SK-N-SH (cell line): ENCODE data around the gene WDR82. TPM values are rescaled to one million over a fixed set of nuclear protein-coding genes. Genes with fewer than 3 reads are reported as not detected.

Experiments used
- CTCF ChIA-PET: fragments of 300-600, 350-600 bp; formaldehyde crosslinking; extraction: SDS; loops from one replicate; lab custom pipeline; 2021; lab: Yijun Ruan, JAX
- POLR2A ChIA-PET: fragments of 350-600 bp; sonication (Branson Sonifier 250); formaldehyde crosslinking; extraction: SDS; loops from one replicate; lab custom pipeline; 2020; ENCODE audit warnings: antibody characterized with exemption, inconsistent platforms; lab: Yijun Ruan, JAX
- DNase-seq: peaks from one replicate; pipeline ENCODE4 v3.0.0; 2012
- H2AFZ ChIP-seq: fragments of 200-600 bp; sonication (generic); 2 replicates; pipeline ENCODE4 v1.8.1; 2016; ENCODE audit warnings: antibody characterized with exemption, mild to moderate bottlenecking, low read depth
- H3F3A ChIP-seq: fragments of 200-600 bp; sonication (generic); replicated peaks from 2 replicates; pipeline ENCODE3; 2016; ENCODE audit warnings: antibody characterized with exemption, mild to moderate bottlenecking; ENCODE audit not compliant: insufficient read depth
- H3K27ac ChIP-seq, 2 experiments: fragments of 200-500 bp in 1 of 2; fragments of 200-600 bp in 1 of 2; sonication (Bioruptor generic) in 1 of 2; sonication (generic), shearing (Covaris generic) in 1 of 2; 2 replicates each; pipeline versions ENCODE4 v1.5.1 to v1.6.1; 2014 to 2016; ENCODE audit warnings: low read depth in 2 of 2, inconsistent platforms in 1 of 2, low read length in 1 of 2, mild to moderate bottlenecking in 1 of 2, mixed read lengths in 1 of 2
- H3K27me3 ChIP-seq: fragments of 200-600 bp; sonication (generic), shearing (Covaris generic); 2 replicates; pipeline ENCODE4 v1.6.1; 2016; ENCODE audit warnings: mixed run types; ENCODE audit not compliant: insufficient read depth
- H3K36me3 ChIP-seq, 2 experiments: fragments of 200-500 bp in 1 of 2; fragments of 200-600 bp in 1 of 2; sonication (Bioruptor generic) in 1 of 2; sonication (generic) in 1 of 2; replicated peaks in 1 of 2; 2 replicates each; pipeline versions ENCODE3 to v1.5.1; 2014 to 2016; ENCODE audit warnings: low read length in 1 of 2, mild to moderate bottlenecking in 1 of 2; ENCODE audit not compliant: insufficient read depth in 2 of 2, control insufficient read depth in 1 of 2
- H3K4me1 ChIP-seq, 2 experiments: fragments of 200-500 bp in 1 of 2; fragments of 200-600 bp in 1 of 2; sonication (Bioruptor generic) in 1 of 2; sonication (generic), shearing (Covaris generic) in 1 of 2; 2 replicates each; pipeline versions ENCODE4 v1.5.1 to v1.6.1; 2014 to 2016; ENCODE audit warnings: low read depth in 1 of 2, low read length in 1 of 2, mixed run types in 1 of 2; ENCODE audit not compliant: insufficient read depth in 2 of 2, control insufficient read depth in 1 of 2
- H3K4me2 ChIP-seq: fragments of 200-600 bp; sonication (generic), shearing (Covaris generic); 2 replicates; pipeline ENCODE4 v1.6.1; 2017; ENCODE audit warnings: mixed run types
- H3K4me3 ChIP-seq, 2 experiments: fragments of 200-500 bp in 1 of 2; fragments of 200-600 bp in 1 of 2; sonication (Bioruptor generic) in 1 of 2; sonication (generic), shearing (Covaris generic) in 1 of 2; 2 replicates each; pipeline versions ENCODE4 v1.5.1 to v1.8.1; 2014 to 2016; ENCODE audit warnings: low read depth in 2 of 2, inconsistent platforms in 1 of 2, low read length in 1 of 2, mild to moderate bottlenecking in 1 of 2, mixed read lengths in 1 of 2, moderate library complexity in 1 of 2
- H3K79me2 ChIP-seq: fragments of 200-600 bp; sonication (generic); 2 replicates; pipeline ENCODE4 v1.8.1; 2017; ENCODE audit warnings: mild to moderate bottlenecking; ENCODE audit not compliant: insufficient read depth
- H3K9ac ChIP-seq: fragments of 200-600 bp; sonication (generic); 2 replicates; pipeline ENCODE4 v1.6.1; 2017; ENCODE audit warnings: mixed run types
- H3K9me2 ChIP-seq: fragments of 200-600 bp; sonication (generic); 2 replicates; pipeline ENCODE4 v1.6.1; 2017; ENCODE audit warnings: mixed run types
- H3K9me3 ChIP-seq: fragments of 200-600 bp; sonication (generic); 2 replicates; pipeline ENCODE4 v1.6.1; 2017; ENCODE audit warnings: mixed run types, mild to moderate bottlenecking, moderate library complexity
- H4K20me1 ChIP-seq: fragments of 200-600 bp; sonication (generic); 2 replicates; pipeline ENCODE4 v1.6.1; 2017; ENCODE audit warnings: mild to moderate bottlenecking, mixed run types; ENCODE audit not compliant: insufficient read depth
- CHD2 ChIP-seq: fragments of 150-350 bp; IDR thresholded peaks from 2 replicates; pipeline ENCODE4 v1.6.1; 2018; ENCODE audit warnings: low read length; ENCODE audit not compliant: partially characterized antibody
- ELF1 ChIP-seq: IDR thresholded peaks from 2 replicates; pipeline ENCODE4 v1.4.0; 2012
- FOSL2 ChIP-seq: IDR thresholded peaks from 2 replicates; pipeline ENCODE4 v1.4.0; 2012; ENCODE audit warnings: low read depth, mild to moderate bottlenecking, moderate library complexity, borderline replicate concordance
- FOXJ3 ChIP-seq: sonication (generic); formaldehyde crosslinking; IDR thresholded peaks from 2 replicates; pipeline ENCODE4 v1.5.1; 2020; ENCODE audit warnings: mild to moderate bottlenecking, missing genetic modification reagents
- GABPA ChIP-seq: IDR thresholded peaks from 2 replicates; pipeline ENCODE4 v1.4.0; 2012; ENCODE audit warnings: low read depth, mild to moderate bottlenecking
- GATA2 ChIP-seq: sonication (generic); formaldehyde crosslinking; IDR thresholded peaks from 2 replicates; pipeline ENCODE4 v1.5.0; 2020; ENCODE audit warnings: mild to moderate bottlenecking, missing genetic modification reagents
- IRF3 ChIP-seq: fragments of 150-350 bp; IDR thresholded peaks from 2 replicates; pipeline ENCODE4 v1.6.1; 2016; ENCODE audit warnings: mild to moderate bottlenecking, low read depth, low read length
- NFIC ChIP-seq: IDR thresholded peaks from 2 replicates; pipeline ENCODE4 v1.4.0; 2012; ENCODE audit warnings: borderline replicate concordance
- RAD21 ChIP-seq: IDR thresholded peaks from 2 replicates; pipeline ENCODE4 v1.6.1; 2012; ENCODE audit warnings: mild to moderate bottlenecking, low read length
- RFX5 ChIP-seq: IDR thresholded peaks from 2 replicates; pipeline ENCODE4 v1.6.1; 2012; ENCODE audit warnings: mild to moderate bottlenecking, improper control_type of control experiment, low read length
- RXRA ChIP-seq: IDR thresholded peaks from 2 replicates; pipeline ENCODE4 v1.4.0; 2012; ENCODE audit warnings: low read depth, mild to moderate bottlenecking, borderline replicate concordance
- SIN3A ChIP-seq: IDR thresholded peaks from 2 replicates; pipeline ENCODE4 v1.6.1; 2012; ENCODE audit warnings: low read depth, mild to moderate bottlenecking, low read length, moderate library complexity, borderline replicate concordance
- USF1 ChIP-seq: IDR thresholded peaks from 2 replicates; pipeline ENCODE4 v1.4.0; 2012; ENCODE audit warnings: low read depth, borderline replicate concordance
- YY1 ChIP-seq: IDR thresholded peaks from 2 replicates; pipeline ENCODE4 v1.4.0; 2012; ENCODE audit warnings: low read depth, mild to moderate bottlenecking
- ZBTB33 ChIP-seq: IDR thresholded peaks from 2 replicates; pipeline ENCODE4 v1.4.0; 2012; ENCODE audit warnings: low read depth, borderline replicate concordance
- WGBS: methylation state at CpG from one replicate; pipeline ENCODE4 v1.1.6; 2017; ENCODE audit warnings: low lambda C conversion rate; 5-methylcytosine and 5-hydroxymethylcytosine counted together
- polyA plus RNA-seq, 3 experiments: library from polyadenylated mRNA; depleted of rRNA; stranded (reverse); fragments of >200 nt; gene quantifications; 2 replicates each; pipeline ENCODE4 v1.2.3, GENCODE V29; 2012
- TF ChIP-seq, protein P1 (sequence below): fragments of 150-350 bp; IDR thresholded peaks from 2 replicates; pipeline ENCODE4 v1.6.1; 2017; ENCODE audit warnings: antibody characterized with exemption, low read length, low read depth, borderline replicate concordance

Gene WDR82
- polyA plus RNA-seq, 1 of the 3 experiments (the other 2 are of a cell fraction), result 41.2 TPM

- Histone ChIP-seq H3K27ac (no peak overlapping the region), H3K79me2 (peaks cover 20% of the 10 kb centered on the region; the same call in 1 of the 2 replicates), H3K9ac (no peak overlapping the region), H3F3A (no peaks in the 10 kb centered on the region), H4K20me1 (peaks cover 19% of the 10 kb centered on the region), H3K4me3 (no peak overlapping the region), H3K9me3 (no peaks in the 10 kb centered on the region), H3K4me1 (peaks cover 0 to 4% of the 10 kb centered on the region in 2 experiments; a peak in 1 of 4 replicates), H3K27me3 (no peaks in the 10 kb centered on the region), H3K9me2 (no peaks in the 10 kb centered on the region), H3K36me3 (peaks cover 10 to 37% of the 10 kb centered on the region in 2 experiments), H2AFZ (no peak overlapping the region), H3K4me2 (no peak overlapping the region)
- 80% methylated on average over 3 of the region's 21 CpGs for WGBS
- CTCF ChIA-PET, result interaction anchor here (0.8 to 11.8 kb wide), 5 partner anchors 9 to 227 kb away, joined by 3 to 257 read pairs (median 4); partner anchors contain the start of gene TLR9
- POLR2A ChIA-PET, result no interaction called here
- no peak for DNase-seq
- no peak for TF ChIP-seq YY1
- TF ChIP-seq IRF3, result no peak
- TF ChIP-seq ELF1, result no peak
- TF ChIP-seq, protein P1, sequence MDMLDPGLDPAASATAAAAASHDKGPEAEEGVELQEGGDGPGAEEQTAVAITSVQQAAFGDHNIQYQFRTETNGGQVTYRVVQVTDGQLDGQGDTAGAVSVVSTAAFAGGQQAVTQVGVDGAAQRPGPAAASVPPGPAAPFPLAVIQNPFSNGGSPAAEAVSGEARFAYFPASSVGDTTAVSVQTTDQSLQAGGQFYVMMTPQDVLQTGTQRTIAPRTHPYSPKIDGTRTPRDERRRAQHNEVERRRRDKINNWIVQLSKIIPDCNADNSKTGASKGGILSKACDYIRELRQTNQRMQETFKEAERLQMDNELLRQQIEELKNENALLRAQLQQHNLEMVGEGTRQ, result no peak
- no peak for TF ChIP-seq RFX5
- no peak for TF ChIP-seq FOSL2
- no peak for TF ChIP-seq RXRA
- TF ChIP-seq GATA2, result no peak
- TF ChIP-seq CHD2, result no peak
- no peak for TF ChIP-seq SIN3A
- no peak for TF ChIP-seq ZBTB33
- TF ChIP-seq GABPA, result no peak
- TF ChIP-seq FOXJ3 (CRISPR knock-in tag), result no peak
Observed at GRCh38 chr3:52228751-52229291, 49.6 kb downstream of the WDR82 start.

GRCh38 chr3:52228266-52228665 lies 50.2 kb downstream of the WDR82 start:
- Histone ChIP-seq H3K4me1 (peaks cover 0 to 4% of the 10 kb centered on the region in 2 experiments; a peak in 1 of 4 replicates), H4K20me1 (peaks cover 19% of the 10 kb centered on the region), H3K4me3 (no peak overlapping the region), H3K36me3 (peaks cover 10 to 37% of the 10 kb centered on the region in 2 experiments), H3K27me3 (no peaks in the 10 kb centered on the region), H2AFZ (no peak overlapping the region), H3F3A (no peaks in the 10 kb centered on the region), H3K9ac (no peak overlapping the region), H3K4me2 (no peak overlapping the region), H3K9me3 (no peaks in the 10 kb centered on the region), H3K27ac (no peak overlapping the region), H3K9me2 (no peaks in the 10 kb centered on the region), H3K79me2 (peaks cover 16% of the 10 kb centered on the region; the same call in 1 of the 2 replicates)
- ChIA-PET POLR2A (no interaction called here), CTCF (interaction anchor here (0.8 to 11.8 kb wide), 3 partner anchors 9 to 226 kb away, joined by 3 to 257 read pairs (median 4); partner anchors contain the start of gene TLR9)
- DNase-seq, result no peak
- 94% methylated on average over 8 of the region's 10 CpGs for WGBS
- TF ChIP-seq SIN3A, result no peak
- TF ChIP-seq IRF3, result no peak
- TF ChIP-seq RAD21, result no peak
- no peak for TF ChIP-seq RXRA
- TF ChIP-seq USF1, result no peak
- TF ChIP-seq, protein P1, result no peak
- TF ChIP-seq NFIC, result no peak
- no peak for TF ChIP-seq ZBTB33
